DMS79 treated with DMSO at 0.1 percent for 48 hours (cell line): ENCODE results near the gene REX1BD.

Source experiments
- DNase-seq: peaks from one replicate; lab custom pipeline; 2025; lab: John Stamatoyannopoulos, UW

REX1BD gene

DNA sequence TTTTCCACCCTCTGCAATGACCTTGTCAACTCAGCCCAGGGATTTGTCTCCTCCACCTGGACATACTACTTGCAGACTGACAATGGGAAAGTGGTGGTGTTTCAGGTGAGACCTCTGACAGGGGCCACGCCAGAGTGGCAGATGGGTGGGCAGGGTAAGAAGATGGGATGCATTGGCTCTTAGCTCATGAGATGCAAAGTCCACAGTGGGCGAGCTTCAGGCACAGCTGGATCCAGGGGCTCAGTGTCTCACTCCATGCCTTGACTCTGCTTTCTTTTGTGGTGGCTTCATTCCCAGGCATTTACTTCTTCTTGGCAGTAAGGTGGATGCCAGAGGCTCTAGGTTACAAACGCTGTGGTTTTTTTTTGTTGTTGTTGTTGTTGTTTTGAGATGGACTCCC, 27.4 kb downstream of the REX1BD start:
- no peak for DNase-seq

DNA sequence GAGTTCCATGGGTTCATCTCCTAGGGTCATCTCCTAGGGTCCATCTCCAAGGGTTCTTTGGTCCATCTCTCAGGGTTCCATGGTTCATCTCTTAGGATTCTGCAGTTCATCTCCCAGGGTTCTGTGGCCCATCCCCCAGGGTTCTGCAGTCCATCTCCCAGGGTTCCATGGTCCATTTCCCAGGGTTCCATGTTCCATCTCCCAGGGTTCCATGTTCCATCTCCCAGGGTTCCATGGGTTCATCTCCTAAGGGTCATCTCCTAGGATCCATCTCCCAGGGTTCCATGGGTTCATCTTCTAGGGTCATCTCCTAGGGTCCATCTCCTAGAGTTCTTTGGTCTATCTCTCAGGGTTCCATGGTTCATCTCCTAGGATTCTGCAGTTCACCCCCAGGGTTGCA, 29.0 kb downstream of the REX1BD start:
- DNase-seq = no peak

DNA sequence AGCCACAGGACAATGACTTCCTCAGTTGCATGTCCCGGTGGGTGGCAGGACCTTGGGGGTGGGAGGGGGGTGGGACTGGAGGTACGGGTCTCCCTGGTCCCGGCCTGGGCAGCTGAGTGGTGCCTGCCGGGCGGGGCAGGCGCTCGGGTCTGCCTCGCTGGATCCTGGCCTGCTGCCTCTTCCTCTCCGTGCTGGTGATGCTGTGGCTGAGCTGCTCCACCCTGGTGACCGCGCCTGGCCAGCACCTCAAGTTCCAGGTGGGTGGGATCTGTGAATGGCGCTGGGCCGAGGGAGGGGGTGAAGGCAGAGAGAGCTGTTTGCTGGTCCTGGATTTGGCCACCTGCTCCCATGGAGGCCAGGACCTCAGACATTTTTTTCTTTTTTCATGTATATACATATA, 29.6 kb downstream of the REX1BD start:
- DNase-seq = no peak

DNA sequence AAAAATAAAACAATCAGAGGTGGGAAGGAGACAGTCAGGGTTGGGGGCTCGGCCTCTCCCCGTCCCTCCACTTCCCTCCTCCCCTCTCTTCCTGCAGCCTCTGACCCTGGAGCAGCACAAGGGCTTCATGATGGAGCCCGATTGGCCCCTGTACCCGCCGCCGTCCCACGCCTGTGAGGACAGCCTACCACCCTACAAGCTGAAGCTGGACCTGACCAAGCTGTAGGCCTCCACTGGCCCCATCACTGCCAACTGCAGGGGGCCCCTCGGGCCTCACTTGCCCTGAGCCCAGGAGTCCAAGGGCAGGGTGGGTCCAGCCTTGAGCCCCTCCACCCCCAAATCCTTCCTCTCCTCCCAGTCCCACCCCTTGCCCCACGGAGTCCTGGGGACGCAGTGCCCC, 31.7 kb downstream of the REX1BD start:
- DNase-seq = no peak

DNA sequence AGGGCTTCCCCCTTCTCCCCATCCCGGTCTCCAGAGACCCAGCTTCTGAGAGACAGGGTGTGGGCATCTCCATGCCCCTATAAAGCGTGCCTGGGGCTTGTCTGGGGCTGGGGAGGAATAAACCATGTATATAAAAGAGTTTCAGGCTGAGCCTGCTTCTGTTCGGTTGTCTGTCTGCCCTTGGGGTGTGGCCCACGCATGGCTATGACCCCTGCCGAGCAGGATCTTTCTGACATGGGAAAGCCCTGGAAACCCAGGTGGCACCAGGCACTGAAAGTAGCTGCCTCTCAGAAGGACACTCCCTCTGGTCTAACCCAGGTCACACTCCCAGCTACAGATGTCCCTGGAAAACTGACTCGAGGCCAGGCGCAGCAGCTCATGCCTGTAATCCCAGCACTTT, 32.3 kb downstream of the REX1BD start:
- DNase-seq = no peak

DNA sequence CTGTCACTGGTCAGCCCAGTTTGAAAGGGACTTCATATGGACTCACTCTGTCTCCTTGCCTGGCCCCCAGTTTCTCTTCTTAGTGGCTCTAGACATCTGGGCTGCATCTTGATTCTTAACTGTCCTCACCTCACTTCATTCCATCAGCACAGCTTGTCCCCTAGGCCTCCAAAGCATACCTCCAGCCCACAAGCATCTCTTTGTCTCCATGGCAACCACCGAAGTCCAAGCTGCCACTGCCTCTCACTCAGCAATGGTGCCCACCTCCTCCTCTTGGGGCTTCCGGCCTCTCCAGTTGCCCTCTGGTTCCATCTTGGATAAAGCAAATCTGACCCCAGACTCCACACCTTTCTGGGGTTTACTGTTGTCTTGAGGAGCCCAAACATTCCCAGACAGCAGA, 38.3 kb downstream of the REX1BD start:
- DNase-seq = no peak

DNA sequence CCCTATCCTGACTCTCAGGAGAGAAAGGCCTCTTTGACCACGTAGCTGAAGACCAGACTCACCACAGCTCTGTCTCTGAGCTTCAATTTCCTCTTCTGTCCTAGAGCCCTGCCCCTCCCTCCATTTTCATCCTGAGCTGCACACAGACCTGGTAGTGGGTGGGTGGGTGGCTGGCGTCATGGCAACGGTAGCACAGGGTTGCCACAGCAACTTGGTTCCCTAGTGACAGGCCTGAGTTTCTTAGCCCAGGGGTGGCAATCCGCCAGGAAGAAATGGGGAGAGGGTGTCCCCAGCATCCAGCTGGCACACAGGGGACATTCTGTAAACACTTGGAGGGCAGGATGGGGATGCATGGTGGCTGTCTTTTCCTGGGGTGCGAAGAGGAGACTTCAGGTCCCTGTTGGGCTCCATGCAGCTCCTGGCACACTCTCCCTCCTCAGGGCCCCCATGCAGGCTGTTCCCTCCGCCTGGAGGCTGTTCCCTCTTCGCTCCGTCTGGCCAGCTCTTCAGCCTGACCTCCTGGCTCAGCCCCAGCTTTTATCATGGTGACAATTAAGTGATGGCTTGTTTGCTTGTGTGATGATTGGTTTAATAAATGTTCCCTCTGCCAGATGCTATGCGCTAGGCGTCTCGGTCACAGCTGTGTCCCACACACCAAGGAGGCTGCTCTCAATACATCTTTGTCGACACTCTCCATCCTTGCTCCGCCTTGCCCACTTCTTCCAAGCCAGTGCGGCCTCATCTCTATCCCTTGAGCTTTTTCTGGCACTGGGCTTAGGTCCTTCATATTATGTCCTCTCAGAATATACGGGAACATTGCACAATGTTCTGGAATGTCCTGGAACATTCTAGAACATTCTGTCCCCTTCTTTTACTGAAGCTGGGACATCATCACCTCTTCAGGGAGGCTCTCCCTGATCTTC, 40.8 kb downstream of the REX1BD start:
- DNase-seq = peak; percentile 67

DNA sequence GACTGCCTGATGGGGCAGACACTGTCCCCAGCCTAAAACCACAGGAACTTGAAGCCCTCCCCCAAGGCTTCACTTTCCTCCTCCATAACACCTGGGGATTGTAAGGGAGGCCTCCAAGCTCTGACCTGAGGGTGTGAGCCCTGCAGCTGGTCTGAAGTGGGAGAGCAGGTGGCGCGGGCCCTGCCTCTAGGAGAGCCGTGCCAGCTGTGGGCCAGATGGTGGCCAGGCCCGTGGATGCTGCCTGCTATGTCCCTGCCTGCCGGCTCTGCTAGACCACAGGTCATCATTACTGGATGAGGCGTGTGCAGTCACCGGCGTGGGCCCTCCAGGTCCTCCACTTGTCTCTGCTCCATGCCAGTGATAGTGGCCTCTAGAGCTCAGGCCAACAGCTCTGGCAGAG, 44.7 kb downstream of the REX1BD start:
- DNase-seq = peak; percentile 80

DNA sequence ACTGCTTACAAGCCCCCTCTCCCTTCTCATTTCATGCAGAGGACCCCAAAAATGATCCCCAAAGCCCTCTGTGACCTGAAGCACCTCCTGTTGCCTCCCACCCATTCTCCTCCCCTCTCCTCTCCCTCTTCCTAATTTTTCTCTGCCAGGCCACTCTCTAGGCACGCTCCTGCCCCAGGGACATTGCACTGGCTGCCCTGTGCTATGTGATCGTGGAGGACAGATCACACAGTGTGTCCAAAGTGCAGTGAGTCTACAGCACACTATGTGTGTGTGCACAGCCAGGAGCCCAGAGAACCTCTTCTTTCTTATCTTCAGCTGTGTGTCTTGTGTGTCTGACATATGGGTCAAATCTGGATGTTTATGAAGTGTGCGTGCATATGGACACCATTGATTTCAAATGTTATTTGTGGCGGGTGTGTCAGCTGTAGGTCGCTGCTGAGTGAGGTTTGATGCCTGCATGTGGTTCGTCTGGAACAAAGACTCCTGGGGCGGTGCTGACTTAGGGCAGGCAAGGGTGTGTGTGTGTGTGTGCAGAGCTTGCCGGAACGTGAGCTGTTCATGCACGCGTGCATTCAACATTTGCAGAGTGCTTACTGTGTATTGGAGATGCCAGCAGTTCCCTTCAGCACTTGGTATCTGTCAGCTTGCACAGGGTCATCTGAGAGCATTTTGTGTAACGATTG, 46.2 kb downstream of the REX1BD start:
- DNase-seq = peak; percentile 13

DNA sequence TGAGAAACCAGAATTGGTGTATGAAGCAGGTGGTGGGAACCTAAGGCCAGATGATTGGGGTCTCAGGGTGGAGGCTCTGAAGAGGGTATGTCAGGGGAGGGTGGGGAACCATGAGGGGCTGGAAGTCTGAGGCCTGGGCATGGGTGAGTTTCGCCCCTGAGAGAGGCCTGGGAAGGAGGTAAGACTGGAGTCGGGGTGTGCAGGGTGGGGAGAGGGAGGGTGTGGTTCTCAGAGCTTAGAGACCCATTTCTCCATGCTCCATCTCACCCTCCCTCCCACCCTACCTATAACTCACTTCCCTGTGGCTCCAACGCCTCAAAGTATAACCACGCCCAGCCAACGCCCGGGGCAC, 47.2 kb downstream of the REX1BD start:
- no peak for DNase-seq

DNA sequence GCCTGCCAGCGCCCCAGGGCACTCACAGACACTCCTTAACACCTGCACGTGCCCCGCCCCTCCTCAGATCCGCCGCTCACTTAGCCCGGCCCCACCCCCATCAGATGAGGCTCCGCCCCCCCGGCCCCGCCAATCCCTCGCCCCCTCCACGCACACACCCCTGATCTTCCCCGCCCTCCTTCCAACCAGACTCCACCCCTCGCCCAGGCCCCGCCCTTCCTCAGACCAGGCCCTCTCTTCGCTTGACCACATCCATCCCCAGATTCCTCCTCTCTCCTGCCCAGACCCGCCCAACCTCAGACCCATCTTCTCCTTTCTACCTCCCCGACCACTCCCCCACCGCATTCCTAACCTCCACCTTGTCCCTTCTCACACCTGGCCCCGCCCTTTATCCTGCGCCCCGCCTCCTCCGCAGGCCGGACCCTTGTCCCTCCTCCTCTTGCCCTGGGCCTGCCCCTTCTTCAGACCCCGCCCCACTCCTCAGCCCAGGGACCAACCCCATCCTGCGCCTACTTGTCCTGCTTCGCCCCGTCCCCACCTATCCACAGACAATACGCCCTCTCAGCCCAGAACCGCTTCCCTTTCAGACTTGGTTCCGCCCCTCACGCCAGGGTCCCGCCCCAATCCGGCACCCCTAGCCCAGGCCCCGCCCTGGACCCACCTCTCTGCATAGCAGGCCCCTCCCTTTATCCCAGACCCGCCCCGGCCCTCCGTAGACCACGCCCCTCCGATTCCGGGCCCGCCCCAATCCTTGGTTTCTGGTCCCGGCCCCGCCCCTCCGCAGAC, 47.8 kb downstream of the REX1BD start:
- peak; percentile 94 for DNase-seq

DNA sequence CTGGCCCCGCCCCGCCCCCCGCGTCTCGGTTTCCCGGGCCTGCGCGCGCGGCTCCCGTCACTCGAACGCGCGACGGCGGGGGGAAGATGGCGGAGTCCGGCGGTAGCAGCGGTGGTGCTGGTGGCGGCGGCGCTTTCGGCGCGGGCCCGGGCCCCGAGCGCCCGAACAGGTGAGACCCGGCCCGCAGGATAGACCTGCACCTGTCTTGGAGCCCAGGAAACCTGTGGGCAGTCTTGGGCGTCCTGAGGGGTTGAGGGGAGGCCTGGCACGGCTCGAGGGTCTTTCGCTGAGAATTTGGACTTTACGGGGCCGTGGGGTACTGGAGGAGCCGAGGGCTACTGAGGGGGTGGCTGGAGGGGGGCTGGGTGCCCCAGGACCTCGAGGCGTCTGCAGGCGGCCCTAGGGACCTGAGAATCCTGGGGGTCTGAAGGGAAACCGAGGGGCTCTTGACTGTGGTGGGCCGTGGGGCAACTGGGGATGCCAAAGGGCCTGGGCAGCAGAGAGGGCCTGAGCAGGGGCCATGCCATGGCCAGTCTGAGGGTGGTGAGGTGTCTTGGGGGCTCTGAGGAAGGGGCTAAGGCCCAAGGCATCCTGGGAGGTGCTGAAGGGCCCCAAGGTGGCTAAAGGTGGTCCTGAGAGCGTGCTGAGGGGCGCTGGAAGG, 48.5 kb downstream of the REX1BD start, which contains the start of gene KLHL26:
KLHL26 (plus strand) TSS at position 60 of the 661 bp plus-strand sequence; CDS start at position 87, 27 bp downstream.
- DNase-seq = no peak

DNA sequence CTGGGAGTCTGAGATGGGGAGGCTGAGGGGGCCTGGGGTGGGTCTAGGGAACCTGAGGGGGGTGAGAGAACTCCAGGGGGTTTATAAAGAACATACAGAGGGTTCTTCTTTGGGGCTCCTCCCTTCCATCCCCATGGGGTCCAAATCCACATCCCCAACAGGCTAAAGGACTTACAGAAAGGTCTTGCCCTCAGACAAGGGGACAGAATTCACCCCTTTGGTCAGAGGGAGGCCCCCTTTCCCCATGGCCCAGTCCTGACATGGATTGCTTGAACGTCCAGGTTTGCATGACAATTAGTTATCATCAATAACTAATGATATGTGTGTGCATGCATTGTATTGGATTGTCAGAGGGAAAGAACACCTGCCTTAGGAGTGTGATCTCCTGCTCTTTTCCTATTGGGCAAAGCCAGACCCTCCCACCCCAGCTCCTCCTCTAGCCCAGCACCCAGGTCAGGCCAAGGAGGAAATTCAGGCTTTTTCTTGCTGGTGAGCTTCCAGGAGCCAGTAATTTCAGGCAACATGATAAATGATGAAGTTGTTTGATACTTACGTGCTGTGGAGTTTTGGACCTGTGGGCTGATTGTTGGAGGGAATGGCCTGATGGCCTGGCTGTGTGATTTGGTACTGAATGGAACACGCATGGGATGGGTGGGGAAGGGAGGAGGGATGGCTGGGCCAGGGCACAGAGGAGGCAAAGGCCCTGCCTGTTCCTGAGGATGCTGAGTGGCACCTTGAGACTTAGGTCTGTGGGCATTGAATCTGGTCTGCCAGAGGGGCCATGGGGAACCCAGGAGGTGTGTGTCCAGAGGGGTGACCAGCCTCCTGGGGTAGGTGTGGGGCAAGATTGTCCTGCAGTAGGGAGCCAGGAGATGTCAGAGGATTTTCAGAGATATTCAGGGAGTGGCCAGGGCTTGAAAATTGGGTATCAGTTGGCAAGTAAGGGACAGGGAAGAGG, 49.4 kb downstream of the REX1BD start:
- peak; percentile 20 for DNase-seq

DNA sequence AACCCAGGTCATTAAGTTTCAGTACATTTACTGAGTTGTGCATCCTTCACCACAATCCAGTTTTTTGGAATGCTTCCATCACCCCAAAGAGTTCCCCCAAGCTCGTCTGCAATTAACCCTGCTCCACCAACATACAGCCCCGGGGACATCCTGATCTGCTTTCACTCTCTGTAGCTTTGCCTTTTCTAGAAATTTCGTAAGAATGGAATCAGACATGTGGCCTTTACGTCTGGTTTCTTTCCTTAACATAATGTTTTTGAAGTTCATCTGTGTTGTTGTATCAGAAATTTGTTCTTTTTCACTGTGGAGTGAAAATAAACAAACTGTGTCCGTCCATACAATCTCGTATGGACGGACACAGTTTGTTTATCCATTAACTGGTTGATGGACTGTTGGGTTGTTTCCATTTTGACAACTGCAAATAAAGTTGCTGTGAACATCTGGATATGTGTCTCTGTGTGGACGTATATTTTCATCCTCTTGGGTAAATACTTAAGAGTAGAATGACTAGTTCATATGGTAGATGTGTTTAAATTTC, 51.2 kb downstream of the REX1BD start:
- no peak for DNase-seq
